TTC549 (cell line): ENCODE results near the gene DBX1.
"Not testable (repeated sequence)": the region's sequence is repeated elsewhere in the genome, so short reads cannot be mapped to it uniquely, and the experiment has no call there.

Experiments
- FAIRE-seq: peaks from 2 replicates; lab custom pipeline; 2012; peaks lifted over from hg19 to GRCh38; lab: Jason Lieb, UNC

DBX1 gene

DNA sequence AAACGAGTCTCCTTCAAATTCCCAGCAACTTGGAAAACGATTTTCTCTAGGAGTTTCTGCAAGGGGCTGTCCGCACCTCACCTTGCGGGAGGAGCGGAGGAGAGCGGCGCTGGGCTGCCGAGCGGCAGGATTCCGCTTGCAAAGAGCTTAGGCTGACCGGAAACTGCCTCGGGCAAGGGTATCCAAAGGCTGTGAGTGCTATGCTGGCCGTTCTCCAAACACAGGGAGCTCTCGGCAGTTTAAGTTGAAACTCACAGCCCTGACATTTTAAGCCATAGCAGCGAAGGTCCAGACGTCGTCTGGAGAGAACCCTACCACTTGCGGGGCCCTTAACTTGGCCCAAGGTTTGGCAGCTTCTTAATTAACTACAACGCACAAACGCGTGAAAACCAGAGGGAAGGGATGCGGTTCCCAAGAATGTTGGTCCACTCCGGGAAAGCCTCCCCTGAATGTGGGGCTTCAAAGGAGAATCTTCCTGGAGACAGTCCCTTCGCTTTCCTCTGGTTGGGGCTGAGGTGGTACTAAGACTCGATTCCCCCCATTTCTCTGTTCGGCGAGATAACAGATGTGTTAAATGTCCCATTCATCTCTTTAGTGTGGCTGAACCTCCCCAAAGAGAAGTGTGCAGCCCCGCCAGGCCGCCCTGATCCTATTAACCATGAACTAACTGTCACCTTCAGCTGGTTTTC, 1.1 kb upstream of the DBX1 start:
- no peak for FAIRE-seq

DNA sequence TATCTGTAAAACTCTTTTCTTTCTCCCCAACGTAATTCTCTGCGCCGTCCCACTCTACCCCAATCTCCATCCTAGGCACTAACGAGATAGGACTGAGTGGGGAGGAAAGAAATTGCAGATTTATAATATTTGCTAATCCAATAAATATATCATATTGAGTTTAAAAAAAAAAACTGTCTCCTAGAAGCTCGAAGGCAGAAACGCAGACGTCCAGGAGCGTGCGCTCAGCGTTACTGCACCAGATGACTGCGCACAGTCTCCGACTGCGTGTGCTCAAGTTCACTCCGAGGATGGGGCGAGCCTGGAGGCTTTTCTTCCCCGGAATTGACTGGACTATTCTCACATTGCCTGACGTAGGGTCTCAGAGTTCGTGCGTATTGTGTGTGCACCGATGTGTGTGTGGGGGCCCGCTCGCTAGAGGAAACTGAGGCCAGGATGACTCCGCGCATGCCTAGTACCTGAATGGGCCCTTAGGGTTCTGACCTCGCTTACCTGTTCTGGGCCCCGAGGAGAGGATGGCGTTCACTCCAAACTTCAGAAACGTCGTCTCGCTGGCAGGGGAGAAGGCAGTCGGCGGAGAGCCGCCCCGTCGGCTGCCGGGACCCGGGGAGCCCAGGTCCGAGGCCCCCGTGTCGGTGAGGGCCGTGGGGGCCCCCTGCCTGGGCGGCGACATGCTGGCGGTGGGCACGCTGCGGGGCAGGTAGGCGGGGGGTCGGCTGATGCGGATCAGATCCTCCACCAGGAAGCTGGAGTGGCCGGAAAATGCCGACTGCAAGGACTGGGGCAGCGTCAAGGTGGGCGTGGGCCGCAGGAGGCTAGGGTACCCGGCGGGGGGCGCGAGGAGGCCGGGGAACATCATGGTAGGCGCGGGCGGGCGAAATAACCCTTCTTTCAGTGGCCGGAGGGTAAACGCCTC, 551 bp downstream of the DBX1 start:
- FAIRE-seq, result no peak

DNA sequence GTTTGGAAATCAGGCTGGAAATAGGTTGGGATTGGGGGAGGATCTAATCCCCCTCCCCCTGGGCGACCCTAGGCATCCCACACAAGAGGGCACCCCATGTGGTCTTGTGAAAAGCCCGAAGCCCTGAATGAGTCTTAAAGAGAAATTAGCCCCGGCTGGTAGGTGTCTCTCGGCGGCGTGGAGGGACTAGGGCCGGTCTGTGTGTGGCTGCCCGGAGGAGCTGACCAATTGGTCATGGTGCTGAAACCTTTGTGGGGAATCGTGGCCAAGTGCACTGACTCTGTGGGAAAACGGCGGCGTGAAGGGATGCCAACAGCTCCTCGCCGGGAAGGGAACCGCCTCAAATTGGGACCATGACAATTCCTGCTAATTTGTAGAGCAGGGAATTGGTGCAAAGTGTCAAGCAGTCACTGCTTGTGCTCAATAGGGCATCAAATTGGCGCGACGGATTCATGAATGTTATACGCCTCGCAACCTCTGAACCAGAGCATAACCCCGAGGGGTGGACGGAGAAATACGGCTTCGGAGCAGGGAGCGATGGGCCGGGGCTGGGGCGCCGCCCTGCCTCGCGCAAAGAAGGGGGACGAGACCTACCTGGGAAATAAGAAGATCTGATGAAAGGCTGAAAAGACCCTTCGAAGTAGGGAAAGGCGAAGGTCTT, 1.5 kb downstream of the DBX1 start:
- FAIRE-seq, result no peak

DNA sequence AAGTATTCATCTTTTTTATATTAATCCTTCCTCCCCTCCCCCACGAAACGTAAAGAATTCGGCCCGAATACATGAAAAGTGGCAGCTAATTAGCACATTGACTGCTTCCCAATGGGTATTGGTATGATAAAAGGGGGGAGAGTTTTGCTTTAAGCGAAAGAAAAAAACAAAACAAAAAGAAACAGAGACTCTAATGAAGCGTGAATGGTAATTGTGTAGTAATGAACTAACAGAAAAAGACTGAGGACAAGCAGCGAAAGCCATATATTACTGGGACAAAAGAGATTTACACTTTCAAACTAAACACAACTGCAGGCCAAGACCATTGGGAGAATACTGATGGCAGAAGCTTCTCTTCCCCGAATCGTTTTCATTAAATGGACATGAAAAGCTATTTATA, 2.5 kb downstream of the DBX1 start:
- no peak for FAIRE-seq

DNA sequence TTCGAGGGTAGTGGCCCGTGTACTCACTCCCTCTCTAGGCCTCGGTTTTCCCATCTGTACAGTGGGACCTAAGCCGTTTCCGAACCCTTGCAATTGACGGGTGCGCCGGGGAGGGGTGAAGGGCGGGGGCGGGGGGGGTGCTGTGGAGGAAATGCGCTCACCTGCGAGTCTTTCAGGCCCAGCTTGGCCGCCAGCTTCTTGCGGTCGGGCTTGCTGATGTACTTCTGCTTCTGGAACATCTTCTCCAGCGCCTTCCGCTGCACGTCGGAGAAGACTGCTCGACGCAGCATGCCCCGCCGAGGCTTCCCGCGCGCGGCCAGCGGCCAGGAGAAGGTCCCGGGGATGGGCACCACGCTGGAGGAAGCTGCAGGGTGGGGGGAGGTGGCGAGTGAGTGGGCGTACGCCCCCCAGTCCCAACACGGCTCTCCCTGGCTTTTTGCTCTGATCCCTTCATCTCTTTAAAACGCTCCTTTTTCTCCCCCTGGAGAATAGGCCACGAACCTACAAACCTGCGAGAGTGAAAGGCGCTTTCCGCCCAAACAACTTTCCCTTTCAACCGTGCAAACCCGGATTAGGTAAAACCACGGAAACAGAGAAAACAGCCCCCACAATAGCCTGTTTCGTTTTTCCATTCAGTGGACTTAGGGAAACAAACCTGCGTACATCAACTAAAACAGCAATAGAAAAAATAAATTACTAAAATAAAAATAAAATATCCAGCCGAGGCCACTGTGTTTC, 3.2 kb downstream of the DBX1 start:
- no peak for FAIRE-seq

DNA sequence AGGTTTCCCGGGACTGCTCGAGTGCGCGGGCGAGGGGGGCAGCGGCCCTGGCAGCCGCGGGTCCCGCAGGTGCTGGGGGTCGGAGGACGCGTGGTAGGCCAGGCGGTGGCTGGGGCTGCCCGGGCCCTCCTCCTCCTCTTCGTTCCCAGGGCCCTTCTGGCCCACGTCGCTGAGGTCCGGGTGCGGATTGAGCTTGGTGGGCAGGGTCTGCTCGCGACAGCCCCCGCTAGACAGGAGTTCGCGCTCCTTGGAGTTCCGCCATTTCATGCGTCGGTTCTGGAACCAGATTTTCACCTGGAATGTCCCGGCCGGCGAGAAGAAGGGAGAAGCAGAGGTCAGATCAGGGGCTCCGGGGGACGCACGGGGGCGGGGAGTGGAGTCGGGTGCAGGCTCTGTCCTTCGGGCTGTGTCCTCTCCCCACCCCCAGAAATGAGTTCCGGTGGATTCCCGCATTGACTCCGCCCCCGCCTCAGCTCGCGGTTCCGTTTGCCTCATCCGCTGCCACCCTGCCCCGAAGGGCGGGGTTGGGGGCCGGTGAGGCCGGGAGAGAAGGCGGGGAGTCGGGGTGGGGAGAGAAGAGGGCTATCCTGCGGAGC, 3.9 kb downstream of the DBX1 start:
- no peak for FAIRE-seq

DNA sequence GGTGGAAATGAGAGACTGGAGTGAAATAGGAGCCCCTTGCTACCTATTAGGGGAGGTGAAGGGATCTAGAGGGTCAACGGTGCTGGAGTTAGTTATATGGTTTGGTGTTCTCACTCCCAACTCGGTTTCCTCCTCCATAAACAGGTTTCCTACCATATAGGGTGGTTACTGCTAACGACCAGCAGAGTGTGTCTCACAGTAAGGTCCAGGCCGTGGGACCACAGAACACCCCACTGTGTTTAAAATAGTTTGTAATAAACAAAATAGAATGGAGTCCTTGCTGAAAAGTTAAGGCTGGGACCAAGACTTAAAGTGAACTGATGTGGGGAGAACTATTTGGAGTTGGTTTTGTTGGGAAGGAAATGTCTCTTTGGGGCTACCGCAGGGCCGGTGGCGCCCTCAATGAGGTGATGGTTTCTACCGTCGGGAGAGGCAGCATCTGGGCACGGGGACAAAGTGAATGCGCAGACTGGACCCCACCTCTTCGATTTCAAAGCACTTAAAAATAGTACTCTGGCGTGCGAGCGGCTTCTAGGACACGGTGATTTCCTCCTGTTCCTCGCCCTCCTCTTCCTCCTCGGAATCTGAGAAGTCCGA, 4.5 kb downstream of the DBX1 start:
- FAIRE-seq, result no peak

DNA sequence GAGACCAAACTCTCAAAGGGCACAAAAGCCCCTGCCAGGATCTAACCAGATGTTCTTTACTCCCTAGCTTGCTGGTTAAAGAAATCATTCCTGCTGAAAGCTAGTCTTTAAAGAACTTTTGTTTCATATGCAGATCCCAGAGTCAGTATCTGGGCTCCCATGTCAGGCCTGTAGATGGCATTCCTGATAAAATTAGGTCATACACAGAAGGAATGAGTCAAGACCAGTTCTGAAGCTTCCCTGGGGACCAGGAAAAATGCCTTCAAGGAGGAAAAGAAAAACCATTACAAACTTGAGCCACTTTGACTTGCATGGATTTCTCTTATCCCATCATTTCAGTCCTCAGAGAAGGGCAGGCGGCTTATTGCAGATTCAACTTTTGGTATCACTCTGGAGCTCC, 5.9 kb downstream of the DBX1 start:
- no peak for FAIRE-seq

DNA sequence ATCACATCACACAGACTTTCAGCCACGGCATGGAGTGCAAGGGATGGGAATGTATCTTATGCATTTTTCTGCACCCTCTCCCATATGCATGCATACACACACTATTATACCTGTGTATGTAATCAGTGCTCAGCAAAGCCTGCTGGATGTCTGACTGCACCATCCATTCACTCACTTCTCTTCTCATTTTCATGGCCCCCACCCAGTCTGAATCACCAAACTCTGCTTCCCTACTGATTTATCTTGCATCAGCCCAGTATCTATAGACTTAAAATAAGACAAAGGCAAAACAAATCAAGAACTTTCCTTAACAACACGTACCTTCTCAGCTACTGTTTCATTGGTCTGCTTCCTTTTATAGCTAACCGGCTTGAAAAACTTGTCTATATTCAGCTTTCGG, 21.6 kb downstream of the DBX1 start:
- no peak for FAIRE-seq

DNA sequence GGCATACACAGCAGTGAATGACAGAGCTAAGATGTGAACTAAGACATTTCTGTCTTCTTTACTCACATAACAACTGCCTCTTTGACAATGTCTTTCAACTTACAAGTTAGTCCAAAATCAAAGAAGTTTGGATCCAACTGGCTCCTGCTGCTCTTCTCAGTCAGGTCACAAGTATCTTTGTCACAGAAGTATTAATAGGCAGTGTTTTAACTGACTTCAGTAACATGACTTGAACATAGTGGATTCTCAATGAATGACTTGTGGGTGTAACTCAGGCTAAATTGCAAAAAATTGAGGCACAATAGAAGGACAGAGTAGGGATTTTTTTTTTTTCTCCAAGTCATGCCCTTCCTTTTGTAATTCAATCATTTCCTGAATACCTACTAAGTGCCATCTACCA, 22.6 kb downstream of the DBX1 start:
- no peak for FAIRE-seq

DNA sequence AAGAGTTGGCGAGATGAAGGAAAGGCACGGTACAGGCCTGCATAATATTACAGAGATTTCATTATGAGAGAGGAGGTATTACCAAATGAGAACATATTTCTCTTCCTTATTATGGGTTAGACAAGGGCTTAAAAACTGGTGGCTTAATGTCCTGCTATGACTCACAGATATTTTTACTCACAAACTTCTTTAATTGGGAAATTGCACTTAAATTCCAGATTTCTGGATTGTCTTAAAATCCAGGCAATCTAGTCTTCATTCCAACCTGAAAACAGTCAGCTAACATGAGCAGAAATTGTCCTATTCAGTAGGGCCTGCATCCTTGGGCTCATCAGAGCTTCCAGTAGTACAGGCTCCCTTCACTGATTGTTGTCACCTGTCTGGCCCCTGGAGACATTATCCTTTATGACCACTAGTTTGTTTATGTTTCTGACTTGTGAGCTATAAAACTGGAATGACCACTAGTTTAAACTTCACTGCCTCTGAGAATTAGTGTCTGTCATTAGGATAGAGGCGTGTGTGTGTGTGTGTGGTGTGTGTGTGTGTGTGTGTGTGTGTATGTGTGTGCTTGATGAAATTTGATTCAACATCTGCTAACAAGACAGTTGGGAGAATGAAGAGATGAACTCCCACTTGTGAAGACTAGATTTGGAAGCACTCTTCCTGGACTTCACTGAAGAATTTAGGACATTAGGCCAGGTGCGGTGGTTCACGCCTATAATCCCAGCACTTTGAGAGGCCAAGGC, 25.1 kb downstream of the DBX1 start:
- no peak for FAIRE-seq

DNA sequence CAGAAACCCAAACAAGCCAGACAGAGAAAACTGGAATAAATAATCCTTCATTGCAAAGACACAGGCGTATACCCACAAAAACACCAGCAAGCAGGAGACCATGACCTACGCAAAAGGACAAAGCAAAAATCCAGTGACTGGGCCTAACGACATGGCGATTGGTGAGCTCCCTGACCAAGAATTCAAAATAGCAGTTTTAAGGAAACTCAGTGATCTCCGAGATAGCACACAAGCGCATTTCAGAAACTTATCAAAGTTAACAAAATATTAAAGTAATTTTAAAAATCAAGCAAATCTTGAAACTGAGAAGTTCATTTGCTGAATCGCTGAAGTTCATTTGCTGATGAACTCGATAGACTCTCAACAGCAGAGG, 27.6 kb downstream of the DBX1 start:
- FAIRE-seq, result no peak

DNA sequence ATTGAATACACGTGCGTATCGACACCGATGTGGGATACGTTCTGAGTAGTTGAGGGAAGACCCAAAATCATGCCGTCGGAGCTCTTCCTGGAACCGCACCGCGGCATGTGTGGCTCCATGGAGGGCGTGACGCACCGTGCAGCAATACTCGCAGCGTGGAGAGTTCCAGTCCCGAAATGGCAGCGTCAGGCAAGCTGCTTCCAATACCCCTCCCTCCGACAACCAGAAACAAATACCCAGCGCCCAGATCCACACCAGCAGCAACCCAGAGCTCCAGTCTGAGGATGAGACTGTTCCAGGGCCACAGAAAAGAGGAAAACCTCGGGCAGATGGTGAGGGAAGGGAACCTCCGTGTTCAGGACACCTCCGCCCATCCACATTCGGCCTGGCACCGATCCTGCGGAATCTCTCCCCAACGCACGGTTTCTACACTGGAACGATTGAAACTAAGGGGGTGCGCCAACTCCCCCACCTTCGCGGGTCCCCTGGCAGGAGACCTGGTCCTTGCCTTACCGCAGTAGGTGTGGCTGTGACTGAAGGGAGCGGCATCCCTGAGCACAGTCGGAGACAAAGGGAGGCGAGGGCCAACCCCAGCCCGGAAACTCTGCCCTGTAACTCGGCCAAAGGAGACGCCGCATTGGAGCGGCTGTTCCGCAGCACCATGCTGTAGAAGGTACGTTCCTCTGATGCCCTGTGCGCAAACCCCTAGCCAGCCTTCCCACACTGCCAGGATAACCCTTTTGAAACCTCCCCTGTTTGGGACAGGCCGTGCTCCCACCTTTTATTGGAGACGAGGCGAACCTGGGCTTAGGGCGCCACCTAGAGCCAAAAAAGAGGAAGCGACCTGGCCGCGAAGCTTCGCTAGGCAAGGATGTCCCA, 28.2 kb downstream of the DBX1 start:
- no peak for FAIRE-seq

DNA sequence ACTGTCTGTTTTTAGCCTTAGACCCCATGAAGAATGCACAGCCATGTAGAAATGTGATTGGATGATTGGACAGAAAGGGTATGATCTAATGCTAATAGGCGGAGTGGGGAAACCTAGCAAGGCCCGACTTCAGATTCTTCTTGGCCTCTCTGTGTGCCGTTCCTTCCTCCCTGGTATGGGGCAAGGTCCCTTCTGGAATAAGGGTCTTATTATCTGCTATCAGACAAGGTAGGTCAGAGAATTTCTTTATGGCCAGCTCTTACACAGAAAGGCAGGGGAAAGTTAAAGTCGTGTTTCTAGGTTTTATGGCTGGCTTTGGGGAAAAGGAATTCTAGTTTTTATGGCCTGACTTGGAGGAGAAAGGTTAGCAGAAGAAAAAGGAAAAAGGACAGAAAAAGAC, 30.6 kb downstream of the DBX1 start:
- no peak for FAIRE-seq

DNA sequence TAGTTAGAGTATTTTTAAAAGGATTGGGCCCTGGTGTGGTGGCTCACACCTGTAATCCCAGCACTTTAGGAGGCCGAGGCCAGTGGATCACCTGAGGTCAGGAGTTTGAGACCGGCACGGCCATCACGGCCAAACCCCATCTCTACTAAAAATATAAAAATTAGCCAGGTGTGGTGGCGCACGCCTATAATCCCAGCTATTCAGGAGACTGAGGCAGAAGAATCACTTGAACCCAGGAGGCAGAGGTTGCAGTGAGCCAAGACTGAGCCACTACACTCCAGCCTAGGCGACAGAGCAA, 31.8 kb downstream of the DBX1 start:
- FAIRE-seq, result not testable (repeated sequence)

DNA sequence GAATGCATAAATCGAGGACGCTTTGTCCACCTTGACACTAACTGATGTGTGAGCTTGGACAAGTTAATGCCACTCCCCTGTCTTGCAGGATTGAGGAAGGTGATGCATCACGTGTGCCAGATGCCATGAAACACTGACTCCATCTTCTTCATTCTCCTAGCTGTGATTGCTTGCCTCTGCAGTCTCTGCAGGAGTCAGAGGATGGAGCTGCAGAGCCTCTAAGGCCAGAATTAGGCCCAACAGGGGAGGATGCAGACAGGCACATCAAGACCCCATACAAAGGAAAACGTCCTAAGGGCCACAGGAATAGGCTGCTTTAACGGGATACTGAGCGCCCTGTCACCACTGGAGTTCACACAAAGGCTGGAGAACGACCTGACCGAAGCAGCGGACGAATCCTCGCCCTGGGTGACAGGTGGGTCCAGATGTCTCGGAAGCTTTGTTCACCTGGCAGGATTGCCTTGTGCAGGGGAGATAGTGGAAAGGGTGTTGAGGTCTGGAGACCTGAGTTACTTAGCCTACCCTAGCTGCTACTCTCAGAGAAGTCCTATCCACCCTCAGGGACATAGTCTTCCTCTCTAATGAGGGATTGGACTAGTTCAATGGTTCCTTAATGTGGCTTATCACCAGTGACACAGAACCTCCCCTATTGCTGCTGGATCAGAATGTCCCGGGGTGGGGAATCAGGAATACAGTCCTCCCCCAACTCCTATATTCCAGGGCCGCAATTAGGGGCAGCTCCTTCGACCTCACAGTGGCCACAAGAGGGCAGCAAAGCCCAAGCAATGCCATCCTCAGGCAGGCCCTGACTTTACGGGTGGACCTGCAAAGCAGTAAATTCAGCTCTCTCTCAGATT, 32.4 kb downstream of the DBX1 start:
- FAIRE-seq, result no peak

DNA sequence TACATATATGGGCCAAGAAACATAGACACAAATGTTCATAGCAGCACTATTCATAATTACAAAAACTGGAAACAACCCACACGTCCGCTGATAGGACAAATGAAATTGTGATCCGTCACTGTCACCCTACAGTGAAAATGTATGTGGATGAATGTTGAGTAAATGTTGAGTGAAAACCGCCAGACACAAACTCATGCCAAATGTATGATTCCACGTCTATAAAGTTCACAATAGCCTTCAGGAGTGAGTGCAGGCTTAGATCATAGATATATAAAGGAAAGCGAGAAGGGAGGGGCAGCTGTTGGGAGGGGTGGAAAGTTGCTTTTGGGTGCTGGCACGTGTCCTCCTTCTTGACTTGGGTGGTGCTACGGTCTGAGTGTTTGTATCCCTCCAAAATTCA, 33.6 kb downstream of the DBX1 start:
- FAIRE-seq, result no peak

DNA sequence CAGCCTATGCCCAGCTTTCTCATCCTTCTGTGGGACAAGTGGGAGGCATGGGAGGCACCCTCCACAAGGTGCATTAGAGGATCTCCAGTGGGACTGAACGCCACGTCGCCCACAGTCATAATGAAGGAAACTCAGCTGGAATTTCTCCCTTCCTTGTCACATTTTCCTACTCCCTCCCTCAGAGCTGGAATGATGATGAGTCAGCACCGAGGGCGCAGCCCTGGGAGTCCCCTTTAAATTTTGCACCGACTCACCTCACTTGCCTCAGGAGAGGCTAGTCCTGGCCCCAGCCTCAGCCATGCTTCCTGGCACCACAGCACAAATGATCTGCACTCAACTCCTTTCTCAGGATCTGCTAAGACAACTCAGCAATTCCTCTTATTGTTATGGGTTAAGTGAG, 34.3 kb downstream of the DBX1 start:
- FAIRE-seq, result no peak

DNA sequence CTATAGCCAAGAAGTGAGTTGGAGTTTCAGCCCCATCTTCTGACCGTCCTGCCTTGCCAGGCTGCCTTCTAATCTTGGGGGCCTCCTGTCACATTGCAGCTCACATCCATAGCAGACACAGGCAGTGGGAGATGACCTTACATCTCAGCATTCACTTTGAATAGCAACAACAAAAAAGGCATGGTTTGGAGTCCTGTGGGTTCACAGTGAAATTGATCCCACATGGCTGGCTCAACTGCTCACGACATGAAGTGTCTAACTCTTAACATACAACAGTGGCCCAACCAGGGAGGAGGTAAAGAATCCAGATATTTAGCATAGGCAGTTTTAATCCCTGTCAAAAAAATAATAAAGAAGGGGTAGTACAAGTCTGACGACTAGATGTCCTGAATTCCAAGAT, 38.1 kb downstream of the DBX1 start:
- FAIRE-seq, result no peak
